Fibroblast of gingiva (primary cell): ENCODE results near the gene VPS26B.
"Not testable (repeated sequence)": the region's sequence is repeated elsewhere in the genome, so short reads cannot be mapped to it uniquely, and the experiment has no call there.

Experiments
- DNase-seq: peaks from one replicate; pipeline ENCODE4 v3.0.0-alpha.2; 2011; ENCODE audit warnings: low read depth

VPS26B gene

DNA sequence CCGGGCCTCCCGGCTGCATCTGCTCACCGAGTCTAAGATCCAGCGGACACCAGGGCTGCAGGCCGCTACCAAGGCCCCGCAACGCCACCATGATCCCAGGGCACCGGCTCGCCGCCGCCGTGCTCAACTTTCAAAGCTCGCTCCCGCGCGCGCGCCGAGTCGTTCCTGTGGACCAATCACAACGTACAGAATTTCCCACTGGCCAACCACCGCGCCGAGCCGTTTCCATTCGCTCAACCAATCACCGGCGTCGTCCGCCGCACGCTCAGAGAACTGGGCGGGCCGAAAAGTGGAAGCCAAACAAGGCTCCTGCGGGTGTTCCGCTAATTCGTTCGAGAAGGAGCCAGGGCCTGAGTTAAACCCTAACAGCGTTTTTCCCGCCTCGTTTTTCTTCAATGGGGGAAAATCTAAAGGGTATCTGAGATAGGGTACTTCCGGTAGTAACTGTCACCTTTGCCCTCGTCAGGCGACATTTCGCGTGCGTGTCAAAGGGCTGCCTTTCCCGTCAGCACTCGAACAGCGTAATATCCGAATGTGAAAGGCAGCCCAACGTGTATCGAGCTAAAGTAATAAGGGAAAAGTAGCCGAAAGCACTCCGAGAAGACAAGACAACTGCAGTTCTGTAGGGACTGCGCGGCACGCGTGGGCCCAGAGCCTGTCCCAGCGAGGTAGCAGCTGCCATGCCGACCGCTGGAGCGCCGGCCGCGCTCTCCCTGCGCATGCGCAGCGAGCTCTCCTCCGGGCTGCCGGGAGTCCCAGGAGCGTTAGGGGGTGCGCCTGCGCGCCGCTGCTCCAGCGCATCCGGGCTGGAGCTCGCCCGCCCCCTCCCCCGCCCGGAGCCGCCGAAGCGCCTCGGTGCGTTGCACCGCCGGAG, at the start of gene VPS26B, which contains the start of gene NCAPD3:
Gene VPS26B, plus strand, starts transcription at position 836 of the 874 bp plus-strand sequence. CDS start 452 bp downstream, outside the sequence.
Gene NCAPD3, minus strand, starts transcription at position 132 of the 874 bp plus-strand sequence. Its CDS starts 41 bp downstream, at position 91.
- peak; percentile 94 for DNase-seq

DNA sequence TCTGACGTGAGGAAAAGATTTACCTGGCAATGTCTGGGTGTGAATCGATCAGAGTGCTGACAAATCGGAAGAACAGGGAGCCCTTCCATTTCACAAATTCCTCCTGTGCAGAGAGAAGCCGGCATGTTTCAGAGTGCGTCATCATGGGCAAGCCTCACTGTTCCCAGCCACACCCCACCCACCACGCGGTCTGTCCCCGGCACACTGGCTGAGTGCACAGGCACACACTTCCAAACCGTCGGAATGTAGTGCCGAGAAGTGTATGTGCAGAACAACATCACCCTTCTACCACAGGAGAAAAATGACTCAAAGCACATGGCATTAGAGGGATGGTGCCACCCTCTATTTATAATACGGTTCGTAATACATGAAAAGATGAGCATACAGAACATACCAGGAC, 48.2 kb upstream of the VPS26B start:
- DNase-seq, result no peak

DNA sequence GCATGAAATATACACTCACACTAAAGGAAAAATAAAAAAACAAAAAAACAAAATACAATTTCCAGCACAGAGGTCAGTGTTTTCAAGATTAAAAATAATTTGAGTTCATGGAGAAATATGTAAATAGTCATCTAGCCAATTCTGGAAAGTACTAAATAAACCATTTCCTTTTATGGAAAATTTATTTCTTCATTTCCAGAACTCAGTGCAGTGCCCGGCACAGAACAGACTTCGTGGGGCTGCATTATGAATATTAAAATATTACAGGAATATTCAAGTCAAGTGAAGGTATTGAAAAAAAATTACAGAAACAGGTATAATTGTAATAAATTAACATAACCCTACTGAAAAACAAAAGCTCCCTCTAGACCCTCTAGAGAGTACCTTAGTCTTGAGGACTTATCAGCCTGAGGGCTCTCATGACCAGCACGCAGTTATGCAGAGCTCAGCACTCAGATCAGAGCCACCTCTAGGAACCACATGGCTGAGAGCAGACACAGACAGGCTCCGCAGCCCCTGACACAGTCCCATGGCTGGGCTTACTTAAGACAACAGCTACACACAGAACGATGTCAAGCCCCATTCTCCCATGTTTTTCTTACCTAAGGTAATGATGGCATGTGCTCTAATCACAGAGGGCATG, 46.3 kb upstream of the VPS26B start:
- DNase-seq, result no peak

DNA sequence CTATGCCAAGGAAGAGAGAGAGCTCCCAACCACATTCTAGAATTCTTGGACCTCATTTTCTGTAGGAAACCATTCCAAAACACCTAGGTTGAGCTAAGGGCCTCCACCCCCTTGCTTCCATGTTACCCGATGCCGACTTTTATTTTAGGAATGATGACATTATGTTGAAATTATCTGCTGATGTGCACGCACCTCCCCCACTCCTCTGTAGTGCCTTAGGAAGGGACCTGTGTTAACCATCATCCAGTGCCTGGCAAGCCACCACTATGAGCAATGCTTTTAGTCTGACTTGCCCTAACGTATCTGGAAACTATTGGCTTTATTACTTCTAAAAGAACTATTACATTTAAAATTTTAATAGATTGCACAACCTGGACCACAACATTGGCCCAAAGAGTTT, 42.8 kb upstream of the VPS26B start:
- peak; percentile 70 for DNase-seq

DNA sequence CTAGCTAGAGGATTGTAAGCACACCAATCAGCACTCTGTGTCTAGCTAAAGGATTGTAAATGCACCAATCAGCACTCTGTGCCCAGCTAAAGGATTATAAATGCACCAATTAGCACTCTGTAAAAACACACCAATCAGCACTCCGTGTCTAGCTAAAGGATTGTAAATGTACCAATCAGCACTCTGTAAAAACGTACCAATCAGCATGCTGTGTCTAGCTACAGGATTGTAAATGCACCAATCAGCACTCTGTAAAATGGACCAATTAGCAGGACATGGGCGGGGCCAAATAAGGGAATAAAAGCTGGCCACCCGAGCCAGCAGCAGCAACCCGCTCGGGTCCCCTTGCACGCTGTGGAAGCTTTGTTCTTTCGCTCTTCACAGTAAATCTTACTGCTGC, 36.4 kb upstream of the VPS26B start:
- not testable (repeated sequence) for DNase-seq

DNA sequence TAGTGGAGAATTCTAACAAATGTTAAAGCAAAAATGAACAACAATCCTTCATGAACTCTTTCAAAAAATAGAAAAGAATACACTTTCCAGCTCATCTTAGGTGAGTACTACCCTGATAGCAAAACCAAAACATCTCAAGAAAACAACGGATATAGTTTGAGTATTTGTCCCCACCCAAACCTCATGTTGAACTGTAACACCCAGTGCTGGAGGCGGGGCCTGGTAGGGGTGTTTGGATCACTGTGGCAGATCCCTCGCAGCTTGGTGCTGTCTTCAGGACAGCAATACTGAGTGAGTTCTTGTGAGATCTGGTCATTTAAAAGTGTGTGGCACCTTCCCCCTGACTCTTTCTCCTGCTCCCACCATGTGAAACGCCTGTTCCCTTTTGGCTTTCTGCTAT, 27.7 kb upstream of the VPS26B start:
- no peak for DNase-seq

DNA sequence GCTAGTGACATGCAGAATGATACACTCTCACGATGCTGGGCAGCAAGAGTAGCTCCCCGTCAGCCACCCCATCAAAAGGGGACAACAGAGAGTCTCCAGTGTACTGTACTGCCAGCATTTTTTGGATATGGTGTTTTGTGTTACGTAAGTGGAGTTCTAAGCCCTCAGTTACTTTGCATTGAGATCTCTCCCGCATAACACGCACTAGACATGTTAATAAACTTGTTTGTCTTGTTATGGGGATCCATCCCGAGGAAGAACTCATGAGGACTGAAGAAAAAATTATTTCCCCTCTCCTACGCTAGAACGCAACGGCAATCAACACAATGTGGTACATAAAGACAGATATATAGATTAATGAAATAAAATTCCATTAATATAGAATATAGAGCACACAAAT, 24.9 kb upstream of the VPS26B start:
- no peak for DNase-seq

DNA sequence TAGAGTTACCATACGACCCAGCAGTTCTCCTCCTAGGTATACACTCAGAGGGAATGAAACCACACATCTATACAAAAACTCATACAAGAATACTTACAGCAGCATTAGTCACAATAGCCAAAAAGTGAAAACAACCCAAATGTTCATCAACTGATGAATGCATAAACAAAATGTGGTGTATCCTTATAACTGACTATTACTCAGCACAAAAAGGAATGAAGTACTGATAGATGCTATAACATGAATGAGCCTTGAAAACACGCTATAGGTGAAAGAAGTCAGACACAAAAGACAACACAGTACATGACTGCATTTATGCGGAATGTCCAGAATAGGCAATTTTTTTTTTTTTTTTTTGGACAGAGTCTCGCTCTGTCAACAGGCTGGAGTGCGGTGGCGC, 23.8 kb upstream of the VPS26B start:
- DNase-seq, result no peak

DNA sequence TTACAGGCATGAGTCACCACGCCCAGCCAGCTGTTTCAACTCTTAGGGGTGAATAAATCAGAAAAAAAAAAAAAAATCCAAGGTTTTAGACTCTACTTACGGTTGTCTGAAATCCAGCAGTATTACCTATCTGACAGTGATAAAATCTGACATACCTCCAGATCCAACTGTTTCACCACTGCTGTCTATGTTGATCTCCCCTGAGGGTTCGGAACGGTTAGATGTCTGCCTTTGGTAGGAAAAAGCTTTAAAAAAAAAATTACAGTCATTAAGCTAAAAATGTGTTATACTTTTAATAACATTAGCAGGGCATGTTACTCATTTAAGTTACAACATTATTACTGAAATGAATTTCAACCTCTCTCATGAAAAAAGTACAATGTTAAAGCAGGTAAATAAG, 21.8 kb upstream of the VPS26B start:
- no peak for DNase-seq

DNA sequence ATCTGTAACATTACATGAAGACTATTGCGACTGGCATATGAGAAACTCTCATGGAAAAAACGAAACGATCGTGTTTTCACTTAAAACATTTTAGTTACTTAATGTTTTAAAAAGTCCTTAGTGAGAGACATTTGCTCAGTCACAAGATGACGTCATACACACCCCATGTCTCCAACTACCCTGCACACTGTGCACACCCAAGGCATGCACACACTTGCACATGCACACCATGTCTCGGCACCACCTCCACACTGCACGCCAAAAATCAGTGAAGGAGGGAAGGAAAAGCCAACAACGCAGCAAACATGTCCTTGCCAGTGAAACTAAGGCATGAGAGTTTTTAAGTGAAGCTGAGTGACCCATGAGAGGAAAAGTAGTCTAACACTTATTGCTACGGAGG, 18.7 kb upstream of the VPS26B start:
- no peak for DNase-seq

DNA sequence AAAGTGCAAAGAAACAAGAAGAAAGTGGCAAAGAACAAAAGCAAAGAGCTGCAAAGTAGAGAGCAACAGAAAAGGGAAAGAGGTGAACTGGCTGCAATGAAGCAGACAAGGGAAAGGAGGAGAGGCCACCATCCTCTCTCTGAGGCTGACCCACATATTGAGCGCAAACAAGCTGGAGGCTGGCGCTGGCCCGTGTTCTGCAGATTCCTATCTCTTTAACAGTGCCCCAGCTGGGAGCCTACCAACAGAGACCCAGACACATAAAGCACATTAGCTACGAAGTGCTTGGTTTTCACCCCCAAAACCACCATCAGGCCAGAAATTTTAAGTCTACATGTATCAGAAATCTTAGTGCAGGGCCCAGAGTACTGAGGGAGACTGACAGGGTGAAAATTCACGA, 18.3 kb upstream of the VPS26B start:
- DNase-seq, result no peak

DNA sequence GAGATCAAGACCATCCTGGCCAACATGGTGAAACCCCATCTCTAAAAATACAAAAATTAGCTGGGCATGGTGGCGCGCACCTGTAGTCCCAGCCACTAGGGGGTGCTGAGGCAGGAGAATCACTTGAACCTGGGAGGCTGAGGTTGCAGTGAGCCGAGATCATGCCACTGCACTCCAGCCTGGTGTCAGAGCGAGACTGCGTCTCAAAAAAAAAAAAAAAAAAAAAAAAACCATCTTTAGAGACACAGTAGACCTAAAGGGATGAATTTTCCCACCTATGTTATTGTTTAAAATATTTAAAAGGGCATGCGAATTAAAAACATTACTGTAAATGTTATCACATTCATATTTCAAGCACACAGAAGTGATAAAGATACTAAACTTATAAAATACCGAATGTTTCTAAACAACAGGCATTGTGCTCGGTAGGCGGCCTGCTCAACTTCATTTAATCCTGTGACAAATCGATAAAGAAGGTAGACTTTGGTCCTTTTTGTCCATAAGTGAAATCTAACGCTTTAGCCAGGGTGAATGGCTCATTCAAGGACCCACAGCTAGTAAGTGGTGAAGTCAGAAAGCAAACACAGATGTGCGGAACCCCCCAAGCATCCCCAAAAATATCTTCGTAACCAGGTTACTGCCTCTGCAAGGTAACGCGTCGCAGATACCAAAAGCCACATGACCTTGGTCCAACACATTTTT, 16.8 kb upstream of the VPS26B start:
- no peak for DNase-seq

DNA sequence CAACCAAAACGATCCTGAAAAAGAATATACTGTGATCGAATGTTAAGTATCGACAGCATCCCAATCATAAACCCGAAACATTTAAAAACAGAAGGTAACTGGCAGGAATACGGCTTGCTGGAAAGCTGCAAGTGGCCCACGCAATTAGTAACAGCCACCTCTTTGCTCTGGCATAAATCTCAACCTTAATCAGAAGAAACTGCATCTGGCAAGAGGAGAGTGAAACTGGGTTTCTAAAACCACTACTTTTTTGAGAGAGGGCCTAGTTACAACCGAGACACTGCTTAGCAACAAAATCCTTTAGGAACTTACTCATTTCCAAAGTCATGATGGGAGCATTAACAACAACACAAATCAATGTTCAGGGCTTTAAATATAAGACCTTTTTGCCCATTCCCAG, 8.6 kb upstream of the VPS26B start:
- no peak for DNase-seq

DNA sequence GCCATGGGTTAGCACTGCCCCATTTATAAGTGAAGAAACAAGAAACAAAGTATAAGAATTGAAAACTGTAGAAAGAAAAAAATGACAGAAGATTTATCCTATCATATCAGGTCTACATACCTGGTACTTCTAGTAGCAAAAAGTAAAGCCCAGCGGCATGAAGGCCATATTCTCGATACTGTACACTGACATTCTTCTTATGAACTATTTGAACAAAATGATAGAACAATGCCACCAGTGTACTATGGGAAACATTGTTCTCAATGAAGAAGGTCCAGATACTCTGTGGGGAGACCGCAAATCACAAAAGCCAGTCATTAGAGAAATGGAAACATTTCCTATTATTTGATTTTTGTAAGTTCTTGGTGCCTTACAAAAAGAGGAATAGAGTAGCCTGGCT, 7.7 kb upstream of the VPS26B start:
- no peak for DNase-seq

DNA sequence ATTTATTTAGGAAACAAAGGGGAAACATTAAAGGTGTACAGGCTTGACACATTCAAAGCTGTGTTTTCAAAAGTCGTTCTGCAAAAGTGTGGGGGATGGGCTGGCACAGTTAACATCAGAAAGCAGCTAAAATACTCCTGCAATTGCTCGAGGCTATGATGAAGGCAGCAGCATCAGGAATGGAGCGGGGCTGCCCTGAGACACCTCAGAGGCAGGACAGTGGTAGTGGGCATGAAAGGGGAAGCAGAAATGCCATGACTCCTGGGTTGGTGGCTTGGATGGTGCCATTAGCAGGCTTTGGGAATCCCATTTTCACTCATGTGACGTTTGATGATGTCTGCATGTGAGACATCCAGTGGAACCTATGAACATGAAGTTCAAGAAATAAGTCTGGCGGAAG, 1.4 kb upstream of the VPS26B start:
- DNase-seq, result no peak

DNA sequence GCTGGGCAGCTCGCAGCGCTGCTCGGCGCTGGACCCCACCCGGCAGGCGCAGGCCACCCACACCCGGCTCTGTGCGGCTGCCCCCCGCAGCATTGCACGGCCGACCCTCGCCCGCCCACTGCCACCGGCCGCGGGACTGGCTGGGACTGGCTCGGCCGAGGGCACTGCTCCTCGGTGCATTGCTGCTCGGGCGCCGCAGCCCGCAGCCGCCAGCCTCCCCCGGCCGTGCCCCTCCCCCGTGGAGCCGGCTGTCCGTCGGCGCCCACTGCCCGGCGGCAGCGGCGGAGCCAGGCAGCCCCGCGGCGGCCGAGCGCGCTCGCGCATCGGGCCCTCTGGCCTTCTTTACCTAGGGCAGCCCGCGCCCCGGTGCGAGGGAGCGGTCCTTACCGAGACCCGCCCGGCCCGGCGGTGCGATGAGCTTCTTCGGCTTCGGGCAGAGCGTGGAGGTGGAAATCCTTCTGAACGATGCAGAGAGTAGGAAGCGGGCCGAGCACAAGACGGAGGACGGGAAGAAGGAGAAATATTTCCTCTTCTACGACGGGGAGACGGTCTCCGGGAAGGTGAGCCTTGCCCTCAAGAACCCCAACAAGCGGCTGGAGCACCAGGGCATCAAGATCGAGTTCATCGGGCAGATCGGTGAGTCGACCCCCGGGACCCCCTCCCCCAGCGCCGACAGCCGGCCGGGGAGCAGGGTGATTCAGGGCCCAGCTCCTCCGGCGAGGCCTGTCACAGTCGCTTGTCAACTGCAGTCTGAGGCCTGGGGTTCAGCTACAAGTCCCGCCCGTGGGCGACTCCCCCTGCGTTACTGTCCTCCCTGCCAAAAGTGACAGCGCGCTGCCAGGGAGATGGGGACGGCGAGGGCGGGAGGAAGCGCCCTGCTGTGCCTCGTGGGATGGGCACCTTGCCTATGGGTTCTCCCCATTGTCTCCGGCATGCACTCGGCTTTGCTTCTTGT, 516 bp downstream of the VPS26B start:
- peak; percentile 7 for DNase-seq

DNA sequence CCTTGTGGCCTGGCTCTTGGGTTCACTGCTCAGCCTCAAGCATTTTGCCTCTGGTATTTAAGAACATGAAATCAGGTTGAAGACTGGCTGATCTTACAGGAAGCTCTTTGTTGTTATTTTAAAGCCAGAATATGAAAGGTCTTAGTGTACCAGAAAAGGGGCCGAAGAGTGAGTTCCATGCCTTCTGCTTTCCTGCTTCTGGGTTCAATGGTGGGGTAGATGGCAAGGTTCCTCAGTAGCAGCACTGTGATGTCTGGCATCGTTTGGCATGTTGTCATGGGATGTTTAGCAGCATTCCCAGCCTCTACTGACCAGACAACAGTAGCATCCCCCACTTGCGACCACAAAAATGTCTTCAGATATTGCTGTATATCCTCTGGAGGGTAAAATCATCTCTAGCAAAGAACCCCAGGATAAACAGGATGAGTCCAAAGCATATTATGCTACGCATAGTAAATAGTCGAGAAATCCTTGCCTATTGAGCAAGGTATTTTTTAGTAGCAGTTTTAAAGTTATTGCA, 2.4 kb downstream of the VPS26B start:
- DNase-seq, result no peak

DNA sequence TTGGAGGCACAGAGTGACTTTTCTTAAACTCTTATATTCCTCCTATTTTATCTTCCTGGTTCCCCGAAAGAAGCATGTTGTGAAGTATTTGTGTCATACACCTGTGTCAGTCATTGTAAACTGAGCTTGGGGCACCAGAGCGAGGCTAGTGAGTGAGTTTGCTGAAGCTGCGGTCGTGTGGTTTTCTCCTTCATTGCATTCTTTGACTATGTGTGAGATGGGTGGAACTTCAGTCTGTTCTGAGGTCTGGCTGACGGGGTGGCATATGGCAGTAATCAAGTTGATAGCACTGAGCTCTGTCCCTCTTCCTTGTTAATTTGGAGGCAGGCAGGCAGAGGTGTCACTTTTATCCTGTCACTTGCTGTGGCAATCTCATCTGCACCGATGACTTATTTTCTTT, 4.2 kb downstream of the VPS26B start:
- DNase-seq, result peak; percentile 49

DNA sequence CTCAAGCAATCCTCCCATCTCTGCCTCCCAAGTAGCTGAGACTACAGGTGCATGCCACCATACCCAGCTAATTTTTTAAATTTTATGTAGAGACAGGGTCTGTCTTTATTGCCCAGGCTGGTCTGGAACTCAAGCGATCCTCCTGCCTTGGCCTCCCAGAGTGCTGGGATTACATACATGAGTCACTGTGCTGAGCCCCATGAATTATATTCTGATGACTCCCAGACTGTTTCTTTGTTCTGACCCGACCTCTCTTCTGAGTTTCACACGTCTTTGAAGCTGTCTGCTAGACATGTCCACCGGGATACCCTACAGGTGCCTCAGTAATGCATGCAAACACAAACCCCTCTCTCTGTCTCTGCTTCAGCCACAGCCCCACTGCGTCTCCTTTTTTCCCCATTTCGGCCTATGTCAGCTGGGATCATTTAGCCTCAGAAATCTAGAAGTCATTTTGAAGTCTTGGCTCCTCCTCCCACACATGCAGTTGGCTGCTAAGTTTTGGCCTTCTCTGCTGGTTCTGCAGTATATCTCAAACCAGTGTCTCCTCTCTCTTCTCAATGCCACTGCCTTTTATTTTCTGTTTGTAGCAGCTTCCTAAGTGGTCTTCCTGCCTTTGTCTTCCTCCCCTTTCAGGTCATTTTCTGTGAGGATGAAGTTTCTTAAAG, 4.8 kb downstream of the VPS26B start:
- DNase-seq, result no peak

DNA sequence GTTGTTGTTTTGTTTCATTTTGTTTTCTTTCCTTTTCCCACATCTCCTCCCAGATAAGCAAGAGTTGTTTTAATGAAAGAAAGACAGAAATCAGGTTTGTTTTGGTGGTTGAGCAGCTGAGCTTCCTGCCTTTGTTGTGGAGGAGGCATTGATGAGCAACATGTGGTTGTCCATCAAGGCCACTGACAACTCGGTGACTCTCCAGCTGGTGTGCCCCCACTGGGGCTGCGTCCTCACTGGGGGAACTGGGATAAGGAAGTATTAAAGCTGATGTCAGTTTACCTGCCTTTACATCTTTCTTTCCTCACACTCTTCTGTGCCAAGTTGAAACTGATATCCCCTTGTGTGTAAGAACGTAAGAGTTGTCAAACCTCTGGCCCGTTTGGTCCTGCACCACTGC, 5.9 kb downstream of the VPS26B start:
- no peak for DNase-seq
